C4-2B (cell line): ENCODE data around the gene TPCN1.

Source experiments
- H3K27ac ChIP-seq: fragments of 450-650 bp; 2 replicates; pipeline ENCODE4 v1.5.1; 2017
- ZFX ChIP-seq: fragments of 450-650 bp; IDR thresholded peaks from 2 replicates; pipeline ENCODE4 v1.6.1; 2017
- TF ChIP-seq, protein P1 (sequence below): fragments of 450-650 bp; conservative IDR thresholded peaks from 2 replicates; pipeline ENCODE4 v1.5.1; 2017; ENCODE audit warnings: mild to moderate bottlenecking

The TPCN1 gene

DNA sequence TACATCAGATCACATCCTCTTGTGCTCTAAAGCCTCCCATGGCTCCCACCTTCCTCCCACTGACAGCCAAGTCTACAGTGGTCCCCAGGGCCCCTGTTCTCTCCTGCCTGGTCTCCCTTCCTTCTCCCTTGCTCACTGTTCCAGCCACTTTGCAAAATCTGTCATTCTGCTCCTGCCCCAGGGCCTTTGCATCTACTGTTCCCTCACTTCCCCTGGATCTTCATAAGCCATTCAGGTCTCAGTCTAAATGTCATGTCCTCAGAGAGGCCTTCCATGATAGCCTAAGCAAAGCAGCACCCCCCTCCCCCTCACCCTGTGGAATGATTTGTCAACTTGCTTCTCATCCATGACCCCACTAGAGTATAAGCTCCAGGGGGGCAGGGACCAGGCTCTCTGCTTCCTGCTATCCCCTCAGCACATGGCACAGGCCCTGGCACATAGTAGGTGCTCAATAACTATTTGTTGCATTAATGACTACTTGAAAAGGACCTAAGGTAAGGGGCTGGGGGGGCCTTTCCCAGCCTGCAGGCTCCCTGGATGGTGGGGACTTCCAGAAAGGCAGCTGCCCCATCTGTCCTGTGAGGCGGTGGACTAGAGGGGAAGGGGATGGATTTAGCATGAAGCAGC is 108.6 kb downstream of the TPCN1 start:
- H3K27ac ChIP-seq, result no peak overlapping the region
- TF ChIP-seq, protein P1, sequence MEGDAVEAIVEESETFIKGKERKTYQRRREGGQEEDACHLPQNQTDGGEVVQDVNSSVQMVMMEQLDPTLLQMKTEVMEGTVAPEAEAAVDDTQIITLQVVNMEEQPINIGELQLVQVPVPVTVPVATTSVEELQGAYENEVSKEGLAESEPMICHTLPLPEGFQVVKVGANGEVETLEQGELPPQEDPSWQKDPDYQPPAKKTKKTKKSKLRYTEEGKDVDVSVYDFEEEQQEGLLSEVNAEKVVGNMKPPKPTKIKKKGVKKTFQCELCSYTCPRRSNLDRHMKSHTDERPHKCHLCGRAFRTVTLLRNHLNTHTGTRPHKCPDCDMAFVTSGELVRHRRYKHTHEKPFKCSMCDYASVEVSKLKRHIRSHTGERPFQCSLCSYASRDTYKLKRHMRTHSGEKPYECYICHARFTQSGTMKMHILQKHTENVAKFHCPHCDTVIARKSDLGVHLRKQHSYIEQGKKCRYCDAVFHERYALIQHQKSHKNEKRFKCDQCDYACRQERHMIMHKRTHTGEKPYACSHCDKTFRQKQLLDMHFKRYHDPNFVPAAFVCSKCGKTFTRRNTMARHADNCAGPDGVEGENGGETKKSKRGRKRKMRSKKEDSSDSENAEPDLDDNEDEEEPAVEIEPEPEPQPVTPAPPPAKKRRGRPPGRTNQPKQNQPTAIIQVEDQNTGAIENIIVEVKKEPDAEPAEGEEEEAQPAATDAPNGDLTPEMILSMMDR, result no peak
- TF ChIP-seq ZFX, result no peak

DNA sequence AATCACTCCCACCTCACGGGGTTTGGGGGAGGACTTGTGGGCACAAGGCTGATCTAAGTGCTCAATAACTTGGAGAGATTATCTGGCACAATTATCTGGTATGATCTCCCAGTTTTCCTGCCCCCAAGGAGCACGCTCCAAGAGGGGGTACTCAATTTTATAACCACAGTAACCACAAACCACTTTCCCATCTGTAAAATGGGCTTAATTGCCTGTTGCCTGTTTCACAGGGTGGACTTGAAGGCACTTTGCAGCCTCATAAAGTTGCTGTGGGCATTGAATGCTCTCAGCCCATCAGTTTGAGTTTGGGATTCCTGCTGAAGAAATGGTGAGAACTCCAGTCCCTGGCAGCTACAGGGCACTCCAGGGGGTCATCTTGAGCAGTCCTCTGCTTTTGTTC is 109.2 kb downstream of the TPCN1 start:
- H3K27ac ChIP-seq, result no peak overlapping the region
- no peak for TF ChIP-seq ZFX
- TF ChIP-seq, protein P1, result no peak

DNA sequence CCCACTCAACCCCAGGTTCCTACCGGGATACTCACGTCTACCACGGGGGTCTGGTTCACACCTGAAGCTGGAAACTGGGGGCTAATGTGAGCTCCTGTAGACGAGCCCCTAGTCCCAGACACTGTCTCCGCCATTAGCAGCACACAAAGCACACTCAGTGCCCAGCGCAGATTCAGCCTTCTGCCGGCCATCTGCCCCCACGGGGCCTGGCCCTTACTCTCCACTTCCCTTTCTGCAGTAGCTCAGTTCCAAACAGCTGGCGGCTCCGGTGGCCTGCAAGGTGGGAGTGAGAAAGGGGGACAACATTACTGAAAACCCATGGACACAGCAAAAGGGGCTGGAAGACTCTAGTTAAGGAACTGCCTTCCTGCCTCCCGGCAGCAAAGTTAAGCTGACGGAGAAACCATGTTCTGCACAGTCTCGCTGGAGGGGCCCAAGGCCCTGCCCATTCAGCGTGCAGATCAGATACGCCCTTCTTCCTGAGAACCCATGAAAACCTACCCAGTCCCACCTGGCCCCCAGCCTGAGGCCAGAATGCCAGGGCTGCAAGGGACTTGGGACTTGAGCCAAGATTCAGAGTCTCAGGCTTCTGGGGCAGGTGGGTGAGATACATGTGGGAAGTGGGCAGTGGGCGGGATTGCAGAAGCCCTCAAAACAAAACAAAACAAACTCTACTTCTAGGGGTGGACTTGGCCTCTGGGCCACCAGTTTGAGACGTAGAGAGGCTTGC is 111.6 kb downstream of the TPCN1 start:
- no peak overlapping the region for H3K27ac ChIP-seq
- TF ChIP-seq ZFX, result no peak
- TF ChIP-seq, protein P1, result no peak

DNA sequence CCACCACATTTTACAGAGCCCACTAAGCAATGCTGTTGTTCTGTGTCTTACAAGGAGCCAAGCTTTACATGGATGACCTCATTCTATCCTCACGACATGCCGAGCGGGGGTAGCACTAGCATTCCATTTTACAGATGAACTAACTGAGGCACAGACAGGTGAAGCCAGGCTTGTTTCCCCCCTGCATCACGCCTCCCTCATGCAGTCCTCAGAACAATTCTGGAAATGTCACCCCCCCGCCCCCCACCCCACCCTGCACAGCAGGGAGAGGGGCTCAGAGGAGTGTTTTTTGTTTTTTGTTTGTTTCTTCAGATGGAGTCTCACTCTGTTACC is 112.1 kb downstream of the TPCN1 start:
- TF ChIP-seq, protein P1, result no peak
- TF ChIP-seq ZFX, result no peak

DNA sequence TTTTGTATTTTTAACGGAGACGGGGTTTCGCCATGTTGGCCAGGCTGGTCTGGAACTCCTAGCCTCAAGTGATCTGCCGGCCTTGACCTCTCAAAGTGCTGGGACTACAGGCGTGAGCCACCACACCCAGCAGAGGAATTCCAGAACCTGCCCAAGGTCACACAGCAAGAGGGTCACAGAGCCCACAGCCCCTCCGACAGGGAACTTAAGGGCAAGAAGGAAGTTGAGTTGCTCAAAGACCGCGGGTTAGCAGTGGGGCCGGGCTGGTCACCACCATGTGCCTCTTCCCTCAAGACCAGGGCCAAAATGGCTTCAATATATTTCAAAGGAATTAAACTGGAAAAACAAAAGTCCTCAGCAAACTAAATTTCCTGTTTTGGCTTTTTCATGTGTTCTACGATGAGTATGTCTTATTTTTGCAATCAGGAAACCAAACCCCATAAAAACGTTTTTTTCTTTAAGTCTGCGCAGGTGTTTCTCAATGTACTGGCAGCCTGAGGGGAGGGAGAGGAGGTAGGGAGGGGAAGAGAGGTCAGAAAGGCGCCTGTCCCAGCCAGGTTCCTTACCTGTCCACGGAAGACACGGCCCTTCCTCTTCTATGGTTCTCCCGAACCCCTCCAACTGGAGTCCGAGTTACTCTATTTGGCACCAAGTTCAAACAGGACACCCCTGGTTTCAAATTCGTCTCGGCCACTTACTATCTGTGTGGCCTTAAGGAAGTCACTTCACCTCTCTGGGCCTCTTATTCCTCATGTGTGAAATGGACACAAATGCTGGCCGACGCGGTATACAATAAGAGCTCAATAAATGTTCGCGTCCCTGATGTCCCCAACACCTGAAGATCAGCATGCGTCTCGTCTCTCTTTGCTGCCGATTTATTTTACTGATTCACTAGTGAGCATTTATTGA is 112.9 kb downstream of the TPCN1 start:
- TF ChIP-seq ZFX, result no peak
- TF ChIP-seq, protein P1, result no peak
- peak overlapping the region; percentile 51 for H3K27ac ChIP-seq

More for the DNA sequence above, 112.1 kb downstream of the TPCN1 start:
- H3K27ac ChIP-seq, result no peak overlapping the region

DNA sequence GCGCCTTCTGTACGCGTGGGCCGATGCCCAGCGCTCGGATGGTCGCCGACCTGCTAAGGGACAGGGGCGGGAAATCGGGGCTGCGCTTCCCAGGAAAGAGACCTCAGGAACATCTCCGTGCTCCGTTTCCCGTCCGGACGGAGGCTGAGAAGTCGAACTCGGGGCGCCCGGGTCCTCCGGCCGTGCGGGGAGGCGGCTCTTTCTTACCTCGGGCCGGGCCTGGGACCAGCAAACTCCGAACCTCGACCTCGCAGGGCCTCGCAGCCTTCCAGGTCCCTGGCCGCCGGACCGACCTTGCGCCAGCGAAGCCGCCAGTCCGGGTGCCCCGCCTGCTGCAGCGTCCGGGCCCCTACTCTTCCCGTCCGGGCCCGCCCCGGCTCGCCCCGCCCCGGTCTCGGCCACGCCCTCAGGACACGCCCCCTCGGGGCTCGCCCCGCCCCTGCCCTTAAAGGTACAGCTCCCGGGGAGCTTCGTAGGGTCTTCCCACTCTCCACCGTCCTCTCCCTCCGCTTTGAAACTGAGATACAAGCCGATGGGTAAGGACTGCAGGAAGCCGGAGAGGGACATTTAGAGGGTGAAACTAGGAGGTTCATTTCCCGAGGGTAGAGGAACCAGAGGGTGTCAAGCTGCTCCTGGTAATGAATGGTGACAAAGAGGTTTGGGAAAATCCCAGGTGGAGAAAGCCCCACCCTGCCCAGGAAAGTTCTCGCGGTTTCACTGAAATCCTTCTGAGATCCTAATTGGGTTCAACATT is 113.7 kb downstream of the TPCN1 start, which contains the start of gene SLC8B1:
SLC8B1 (minus strand) TSS at position 324 of the 754 bp plus-strand sequence. CDS start 2,231 bp downstream, outside the sequence.
- H3K27ac ChIP-seq, result peak within 1 kb of the TSS; percentile 51
- 0 out of 2 replicates have a peak, but pooled peaks have one; percentile 15 for TF ChIP-seq ZFX
- TF ChIP-seq, protein P1, result no peak
